Stomach (tissue), 4 donors: Measurements from ENCODE around the gene ZBTB17.

Experiments used
- POLR2A ChIP-seq, 4 donors: fragments of 450-650 bp; IDR thresholded peaks; one replicate each; pipeline ENCODE4 v1.6.1; 2016; ENCODE audit warnings: antibody characterized with exemption in 4 of 4, control low read depth in 2 of 4, mild to moderate bottlenecking in 1 of 4, moderate library complexity in 1 of 4
- POLR2AphosphoS5 ChIP-seq, 3 donors: sonication (generic); formaldehyde crosslinking; IDR thresholded peaks; one replicate each; pipeline ENCODE4 v1.6.1; 2016; ENCODE audit warnings: antibody characterized with exemption in 3 of 3
- TF ChIP-seq, protein P1 (sequence below), 7 experiments: fragments of 450-650 bp in 4 of 7; fragments of 200-600 bp in 3 of 7; sonication (generic) in 3 of 7; IDR thresholded peaks; one replicate each; pipeline ENCODE4 v1.5.1; 2016 to 2019; ENCODE audit warnings: antibody characterized with exemption in 7 of 7, control low read depth in 2 of 7, mild to moderate bottlenecking in 1 of 7

DNA sequence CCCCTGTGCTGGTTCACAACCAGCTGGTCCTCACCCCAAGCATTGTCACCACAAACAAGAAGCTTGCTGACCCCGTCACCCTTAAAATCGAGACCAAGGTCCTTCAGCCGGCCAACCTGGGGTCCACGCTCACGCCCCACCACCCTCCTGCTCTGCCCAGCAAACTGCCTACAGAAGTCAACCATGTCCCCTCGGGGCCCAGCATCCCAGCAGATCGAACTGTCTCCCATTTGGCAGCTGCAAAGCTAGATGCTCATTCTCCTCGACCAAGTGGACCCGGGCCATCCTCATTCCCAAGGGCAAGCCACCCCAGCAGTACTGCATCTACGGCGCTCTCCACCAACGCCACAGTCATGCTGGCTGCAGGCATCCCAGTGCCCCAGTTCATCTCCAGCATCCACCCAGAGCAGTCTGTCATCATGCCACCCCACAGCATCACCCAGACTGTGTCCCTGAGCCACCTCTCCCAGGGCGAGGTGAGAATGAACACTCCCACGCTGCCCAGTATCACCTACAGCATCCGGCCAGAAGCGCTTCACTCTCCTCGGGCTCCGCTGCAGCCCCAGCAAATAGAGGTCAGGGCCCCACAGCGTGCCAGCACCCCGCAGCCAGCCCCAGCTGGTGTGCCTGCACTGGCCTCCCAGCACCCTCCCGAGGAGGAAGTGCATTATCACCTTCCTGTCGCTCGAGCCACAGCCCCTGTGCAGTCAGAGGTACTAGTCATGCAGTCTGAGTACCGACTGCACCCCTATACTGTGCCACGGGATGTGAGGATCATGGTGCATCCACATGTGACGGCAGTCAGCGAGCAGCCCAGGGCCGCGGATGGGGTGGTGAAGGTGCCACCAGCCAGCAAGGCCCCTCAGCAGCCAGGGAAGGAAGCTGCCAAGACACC, 40.6 kb downstream of the ZBTB17 start:
- TF ChIP-seq, protein P1, sequence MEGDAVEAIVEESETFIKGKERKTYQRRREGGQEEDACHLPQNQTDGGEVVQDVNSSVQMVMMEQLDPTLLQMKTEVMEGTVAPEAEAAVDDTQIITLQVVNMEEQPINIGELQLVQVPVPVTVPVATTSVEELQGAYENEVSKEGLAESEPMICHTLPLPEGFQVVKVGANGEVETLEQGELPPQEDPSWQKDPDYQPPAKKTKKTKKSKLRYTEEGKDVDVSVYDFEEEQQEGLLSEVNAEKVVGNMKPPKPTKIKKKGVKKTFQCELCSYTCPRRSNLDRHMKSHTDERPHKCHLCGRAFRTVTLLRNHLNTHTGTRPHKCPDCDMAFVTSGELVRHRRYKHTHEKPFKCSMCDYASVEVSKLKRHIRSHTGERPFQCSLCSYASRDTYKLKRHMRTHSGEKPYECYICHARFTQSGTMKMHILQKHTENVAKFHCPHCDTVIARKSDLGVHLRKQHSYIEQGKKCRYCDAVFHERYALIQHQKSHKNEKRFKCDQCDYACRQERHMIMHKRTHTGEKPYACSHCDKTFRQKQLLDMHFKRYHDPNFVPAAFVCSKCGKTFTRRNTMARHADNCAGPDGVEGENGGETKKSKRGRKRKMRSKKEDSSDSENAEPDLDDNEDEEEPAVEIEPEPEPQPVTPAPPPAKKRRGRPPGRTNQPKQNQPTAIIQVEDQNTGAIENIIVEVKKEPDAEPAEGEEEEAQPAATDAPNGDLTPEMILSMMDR (IDR thresholded peaks at IDR 0.05) = no peak
- no peak for TF ChIP-seq POLR2A (IDR thresholded peaks at IDR 0.05)
- TF ChIP-seq POLR2AphosphoS5 (IDR thresholded peaks at IDR 0.05) = no peak
